Effector memory CD4-positive, alpha-beta T cell (primary cell): ENCODE measurements around the gene TRIM2.
"Not testable (repeated sequence)": the region's sequence is repeated elsewhere in the genome, so short reads cannot be mapped to it uniquely, and the experiment has no call there.

Experiments
- DNase-seq, 3 donors: peaks; one replicate each; pipeline ENCODE4 v3.0.0-alpha.2; 2020
- H3K27ac ChIP-seq: 2 replicates; pipeline ENCODE4 v1.7.0; 2013; ENCODE audit warnings: mild to moderate bottlenecking, low read length, moderate library complexity; ENCODE audit not compliant: insufficient read depth, poor library complexity, severe bottlenecking
- H3K27me3 ChIP-seq: replicated peaks from 2 replicates; pipeline ENCODE4 v1.7.0; 2013; ENCODE audit warnings: mild to moderate bottlenecking, low read length; ENCODE audit not compliant: insufficient read depth, control insufficient read depth, poor library complexity, severe bottlenecking
- H3K36me3 ChIP-seq: 2 replicates; pipeline ENCODE4 v1.7.0; 2013; ENCODE audit warnings: mild to moderate bottlenecking, low read length, moderate library complexity; ENCODE audit not compliant: control insufficient read depth, insufficient read depth
- H3K4me1 ChIP-seq: 2 replicates; pipeline ENCODE4 v1.7.0; 2013; ENCODE audit warnings: low read length, mild to moderate bottlenecking; ENCODE audit not compliant: control insufficient read depth, insufficient read depth, poor library complexity, severe bottlenecking
- H3K4me3 ChIP-seq: 2 replicates; pipeline ENCODE4 v1.7.0; 2013; ENCODE audit warnings: low read length, low read depth, mild to moderate bottlenecking; ENCODE audit not compliant: insufficient read depth, poor library complexity, severe bottlenecking
- H3K9me3 ChIP-seq: 2 replicates; pipeline ENCODE4 v1.7.0; 2013; ENCODE audit warnings: mild to moderate bottlenecking, low read length, moderate library complexity; ENCODE audit not compliant: control insufficient read depth

TRIM2 gene

GRCh38 chr4:153186046-153186728 lies 18.1 kb upstream of the TRIM2 start:
- H3K27ac ChIP-seq, result no peak overlapping the region

GRCh38 chr4:153189016-153189801 lies 15.0 kb upstream of the TRIM2 start:
- Histone ChIP-seq H3K27ac (no peak overlapping the region), H3K4me1 (no peaks in the 10 kb centered on the region)

More at GRCh38 chr4:153186046-153186728, 18.1 kb upstream of the TRIM2 start:
- no peak for DNase-seq
- H3K9me3 ChIP-seq, result no peaks in the 10 kb centered on the region
- H3K4me1 ChIP-seq, result no peaks in the 10 kb centered on the region
- no peak overlapping the region for H3K4me3 ChIP-seq
- no peaks in the 10 kb centered on the region for H3K27me3 ChIP-seq
- H3K36me3 ChIP-seq, result no peaks in the 10 kb centered on the region

GRCh38 chr4:153191795-153192363 lies 12.4 kb upstream of the TRIM2 start:
- no peak overlapping the region for H3K4me3 ChIP-seq

More at GRCh38 chr4:153189016-153189801, 15.0 kb upstream of the TRIM2 start:
- H3K4me3 ChIP-seq, result no peak overlapping the region
- no peaks in the 10 kb centered on the region for H3K27me3 ChIP-seq
- no peaks in the 10 kb centered on the region for H3K9me3 ChIP-seq
- DNase-seq, result no peak
- H3K36me3 ChIP-seq, result no peaks in the 10 kb centered on the region

GRCh38 chr4:153197301-153197700 lies 6.9 kb upstream of the TRIM2 start:
- DNase-seq, result no peak
- Histone ChIP-seq H3K4me3 (no peak overlapping the region), H3K27ac (no peak overlapping the region), H3K36me3 (no peaks in the 10 kb centered on the region), H3K27me3 (no peaks in the 10 kb centered on the region), H3K9me3 (no peaks in the 10 kb centered on the region), H3K4me1 (peaks cover 4% of the 10 kb centered on the region)

More at GRCh38 chr4:153191795-153192363, 12.4 kb upstream of the TRIM2 start:
- no peaks in the 10 kb centered on the region for H3K9me3 ChIP-seq
- no peaks in the 10 kb centered on the region for H3K36me3 ChIP-seq
- no peaks in the 10 kb centered on the region for H3K27me3 ChIP-seq
- H3K27ac ChIP-seq, result no peak overlapping the region
- no peaks in the 10 kb centered on the region for H3K4me1 ChIP-seq
- DNase-seq, result no peak

GRCh38 chr4:153198719-153199118 lies 5.5 kb upstream of the TRIM2 start:
- no peaks in the 10 kb centered on the region for H3K27me3 ChIP-seq
- DNase-seq, result no peak
- H3K36me3 ChIP-seq, result no peaks in the 10 kb centered on the region
- H3K9me3 ChIP-seq, result no peaks in the 10 kb centered on the region
- H3K27ac ChIP-seq, result no peak overlapping the region
- H3K4me3 ChIP-seq, result no peak overlapping the region
- H3K4me1 ChIP-seq, result peaks cover 4% of the 10 kb centered on the region

GRCh38 chr4:153203746-153204145 lies 497 bp upstream of the TRIM2 start:
- H3K36me3 ChIP-seq, H3K9me3 ChIP-seq, H3K27ac ChIP-seq, H3K4me3 ChIP-seq, H3K27me3 ChIP-seq, DNase-seq: not testable (repeated sequence)
- H3K4me1 ChIP-seq, result peaks cover 25% of the 10 kb centered on the region

- Histone ChIP-seq H3K27me3 (no peaks in the 10 kb centered on the region), H3K4me1 (peaks cover 25% of the 10 kb centered on the region), H3K9me3 (no peaks in the 10 kb centered on the region), H3K36me3 (no peaks in the 10 kb centered on the region), H3K27ac (peak overlapping the region; percentile 44), H3K4me3 (peak overlapping the region; percentile 32)
- peak; percentile 29 to 51 (median 36) for DNase-seq
These were observed 745 bp downstream of the TRIM2 start for GRCh38 chr4:153204728-153205648.

- DNase-seq, result no peak
These were observed 1.5 kb downstream of the TRIM2 start for GRCh38 chr4:153205757-153206156.

GRCh38 chr4:153206534-153206933 lies 2.3 kb downstream of the TRIM2 start:
- H3K4me1 ChIP-seq, result peaks cover 22% of the 10 kb centered on the region
- no peaks in the 10 kb centered on the region for H3K36me3 ChIP-seq
- H3K4me3 ChIP-seq, result no peak overlapping the region

More at GRCh38 chr4:153205757-153206156, 1.5 kb downstream of the TRIM2 start:
- Histone ChIP-seq H3K36me3 (no peaks in the 10 kb centered on the region), H3K4me3 (peak overlapping the region; percentile 32), H3K9me3 (no peaks in the 10 kb centered on the region), H3K27ac (peak overlapping the region; percentile 44), H3K4me1 (peaks cover 25% of the 10 kb centered on the region), H3K27me3 (no peaks in the 10 kb centered on the region)

More at GRCh38 chr4:153206534-153206933, 2.3 kb downstream of the TRIM2 start:
- Histone ChIP-seq H3K27ac (no peak overlapping the region), H3K9me3 (no peaks in the 10 kb centered on the region), H3K27me3 (no peaks in the 10 kb centered on the region)
- DNase-seq, result no peak
